Measurements from ENCODE around the gene GABBR2.
"Not testable (repeated sequence)": the region's sequence is repeated elsewhere in the genome, so short reads cannot be mapped to it uniquely, and the experiment has no call there.

GABBR2 gene

GRCh38 chr9:98678244-98678842 lies 30.4 kb downstream of the GABBR2 start:
- no peak for FAIRE-seq

DNA sequence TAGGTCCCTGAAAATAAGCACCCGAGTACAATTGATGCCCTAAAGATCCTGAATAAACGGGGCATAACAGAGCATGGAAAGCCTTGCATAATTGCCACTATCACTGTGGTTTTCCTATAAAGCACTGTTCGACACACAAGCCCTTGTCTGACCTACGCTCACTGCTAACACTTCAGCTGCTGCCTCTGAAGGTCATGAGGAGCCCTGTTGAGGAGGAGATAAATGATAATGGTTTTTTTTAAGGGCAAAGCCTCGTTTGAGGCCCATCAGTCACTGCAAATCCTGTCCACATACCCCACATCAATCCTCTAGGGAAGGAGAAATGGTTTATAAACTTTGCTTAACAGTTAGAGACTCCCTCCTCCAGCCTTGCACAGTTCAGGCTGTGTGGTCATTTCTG lies 35.1 kb downstream of the GABBR2 start:
- FAIRE-seq: no peak

DNA sequence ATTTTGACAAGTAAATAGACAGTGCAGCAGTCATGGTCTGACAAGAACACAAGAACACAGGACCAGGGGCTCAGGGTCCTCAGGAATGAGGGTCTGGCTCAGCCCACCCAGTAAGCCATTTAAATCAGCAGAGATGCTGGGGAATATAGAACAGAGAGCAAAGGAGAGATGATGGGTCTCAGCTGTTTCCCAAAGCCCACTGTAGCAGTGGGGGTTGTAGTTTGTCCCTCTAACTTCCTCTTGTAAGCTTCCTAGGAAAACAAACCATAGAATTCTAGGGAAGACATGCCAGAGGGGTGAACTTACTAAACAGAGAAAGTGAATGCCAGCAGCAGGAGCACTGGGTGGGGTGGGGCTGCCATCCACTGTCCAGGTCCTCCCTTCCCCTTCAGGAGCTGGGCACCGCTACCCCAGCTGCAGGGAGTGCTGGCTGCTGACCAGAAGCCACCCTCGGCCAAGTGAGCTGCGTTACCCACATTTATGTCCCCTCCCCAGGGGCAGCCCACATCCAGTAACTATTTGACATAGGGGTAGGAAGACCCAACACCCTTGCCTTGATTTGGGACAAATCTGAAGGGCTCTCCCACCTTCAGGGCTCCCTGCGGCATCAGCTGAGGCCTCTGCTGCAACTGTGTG lies 41.6 kb downstream of the GABBR2 start:
- no peak for FAIRE-seq

GRCh38 chr9:98665501-98665900 lies 43.2 kb downstream of the GABBR2 start:
- no peak for FAIRE-seq

- FAIRE-seq: no peak
Measured at GRCh38 chr9:98660541-98660940, 48.2 kb downstream of the GABBR2 start.

- no peak for FAIRE-seq
Measured at GRCh38 chr9:98658951-98659351, 49.8 kb downstream of the GABBR2 start.

DNA sequence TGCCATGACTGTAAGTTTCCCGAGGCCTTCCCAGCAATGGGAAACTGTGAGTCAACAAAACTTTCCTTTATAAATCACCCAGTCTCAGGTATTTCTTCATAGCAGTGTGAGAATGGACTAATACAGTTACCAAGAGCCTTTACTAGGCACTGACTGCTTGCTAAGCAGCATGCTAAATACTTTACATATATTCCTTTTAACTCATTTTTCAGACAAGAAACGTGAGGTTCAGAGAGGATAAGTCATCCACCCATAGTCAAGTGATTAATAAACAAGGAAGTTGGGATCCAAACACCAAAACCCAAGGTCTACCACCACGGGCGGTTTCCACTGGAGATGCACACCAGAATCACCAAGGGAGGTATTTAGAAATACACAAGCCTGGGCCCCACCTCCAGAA lies 50.8 kb downstream of the GABBR2 start:
- no peak for FAIRE-seq

- no peak for FAIRE-seq
Measured at GRCh38 chr9:98656511-98656910, 52.2 kb downstream of the GABBR2 start.

DNA sequence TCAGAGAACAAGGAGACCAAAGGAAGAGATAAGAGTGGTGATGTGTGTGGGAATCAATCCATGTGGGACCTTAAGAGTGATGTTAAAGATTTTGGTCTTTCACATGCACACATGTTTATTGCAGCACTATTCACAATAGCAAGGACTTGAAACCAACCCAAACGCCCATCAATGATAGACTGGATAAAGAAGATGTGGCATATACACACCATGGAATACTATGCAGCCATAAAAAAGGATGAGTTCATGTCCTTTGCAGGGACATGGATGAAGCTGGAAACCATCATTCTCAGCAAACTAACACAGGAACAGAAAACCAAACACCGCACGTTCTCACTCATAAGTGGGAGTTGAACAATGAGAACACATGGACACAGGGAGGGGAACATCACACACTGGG lies 53.3 kb downstream of the GABBR2 start:
- FAIRE-seq: not testable (repeated sequence)

DNA sequence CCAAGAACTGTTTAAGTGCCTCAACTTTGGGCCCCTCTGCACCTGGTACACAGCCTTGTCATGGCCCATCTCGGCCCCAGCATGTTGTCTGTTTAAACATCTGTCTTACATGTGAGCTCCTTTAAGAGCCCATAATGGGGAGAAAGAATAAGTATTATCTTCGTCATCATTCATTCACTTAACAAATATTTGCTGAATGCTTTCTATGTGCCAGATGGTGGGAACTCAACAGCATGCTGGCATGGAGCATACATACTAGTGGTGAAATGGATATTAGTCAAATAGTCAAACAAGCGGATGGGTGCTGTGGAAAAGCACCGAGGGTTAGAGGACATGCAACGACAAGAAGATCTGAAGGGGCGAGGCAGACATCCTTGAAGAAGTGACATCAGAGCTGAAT lies 54.5 kb downstream of the GABBR2 start:
- FAIRE-seq: no peak

DNA sequence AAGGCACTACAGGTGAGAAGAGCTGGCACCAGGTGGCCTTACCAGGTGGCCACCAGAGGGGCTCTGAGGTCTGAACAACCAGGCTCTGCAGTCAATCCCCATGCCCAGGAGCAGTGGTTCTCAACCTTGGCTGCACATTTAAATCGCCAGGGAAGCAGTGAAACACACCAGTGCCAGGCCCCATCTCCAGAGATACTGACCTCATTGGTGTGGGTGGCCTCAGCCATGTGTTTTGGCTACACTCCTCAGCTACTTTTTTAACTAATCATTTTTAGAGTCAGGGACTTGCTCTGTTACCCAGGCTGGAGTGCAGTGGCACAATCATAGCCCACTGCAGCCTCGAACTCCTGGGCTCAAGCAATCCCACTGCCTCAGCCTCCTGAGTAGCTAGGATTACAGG lies 56.0 kb downstream of the GABBR2 start:
- no peak for FAIRE-seq

- FAIRE-seq: no peak
Measured at GRCh38 chr9:98652302-98652701, 56.4 kb downstream of the GABBR2 start.

DNA sequence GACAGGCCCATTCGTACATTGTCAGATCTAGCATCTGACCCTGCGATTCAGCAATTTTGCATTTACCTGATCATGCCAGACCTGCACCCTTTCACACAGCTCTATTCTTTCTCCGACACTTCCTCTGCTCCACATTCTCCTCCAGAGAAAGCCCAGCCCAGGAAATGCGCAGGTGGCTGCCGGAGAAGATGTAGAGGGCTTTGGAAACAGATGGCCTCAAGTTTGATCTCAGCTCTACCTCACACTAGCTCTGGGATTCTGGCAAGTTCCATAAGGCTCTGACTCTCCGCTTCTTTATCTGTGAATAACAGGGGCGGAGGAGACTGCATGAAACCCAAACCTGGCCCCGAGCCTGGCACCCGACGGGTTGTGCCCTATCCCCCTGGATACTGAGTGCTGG lies 61.5 kb downstream of the GABBR2 start:
- no peak for FAIRE-seq

GRCh38 chr9:98644011-98644410 lies 64.7 kb downstream of the GABBR2 start:
- FAIRE-seq: no peak

DNA sequence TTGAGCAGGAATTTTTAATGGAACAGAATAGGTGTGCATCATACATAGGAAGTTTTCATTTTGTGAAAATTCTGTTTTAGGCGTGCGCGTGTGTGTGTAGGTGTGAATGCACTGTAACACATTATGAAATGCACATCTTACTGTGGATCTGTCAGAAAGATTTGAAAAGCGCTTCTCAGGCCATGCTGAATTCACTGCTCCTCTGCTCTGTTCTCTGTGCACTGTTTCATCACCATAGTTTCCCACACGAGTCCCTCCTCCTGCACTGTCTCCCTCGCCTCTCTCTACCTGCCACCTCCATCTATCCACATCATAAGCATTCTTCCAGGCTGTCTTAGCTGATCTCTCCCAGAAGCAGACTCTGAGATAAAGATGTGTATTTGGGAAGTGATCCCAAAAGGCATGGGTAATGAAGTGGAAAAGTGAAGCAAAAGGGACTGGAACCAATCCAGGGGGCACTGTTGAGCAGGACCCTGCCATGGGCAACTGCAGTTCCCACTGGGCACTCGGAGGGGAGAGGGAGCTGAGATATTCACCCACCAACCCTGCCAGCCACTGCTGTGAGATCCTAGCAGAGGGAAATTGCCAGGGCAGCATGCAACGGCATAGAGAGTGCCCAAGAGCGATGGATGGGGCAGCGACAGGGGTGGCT lies 65.9 kb downstream of the GABBR2 start:
- no peak for FAIRE-seq

DNA sequence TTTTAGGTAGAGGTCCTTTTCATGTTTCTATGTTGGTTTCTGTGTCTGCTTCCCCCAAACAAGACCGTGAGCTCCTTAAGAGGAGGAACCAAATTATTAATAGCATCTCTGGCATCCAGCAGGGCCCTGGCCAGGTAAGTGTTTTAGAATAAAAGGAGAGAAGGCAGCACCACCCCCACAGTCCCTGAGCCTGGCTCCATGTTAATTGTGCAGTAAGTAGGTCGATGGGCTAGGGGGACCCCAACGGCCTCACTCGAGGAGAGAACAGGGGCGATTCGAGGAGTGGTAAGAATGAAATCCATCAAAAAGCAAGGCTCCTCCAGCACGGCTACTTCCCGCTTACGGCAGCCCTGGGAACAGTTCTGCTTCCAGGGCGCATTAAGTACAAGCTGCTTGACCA lies 67.0 kb downstream of the GABBR2 start:
- no peak for FAIRE-seq

DNA sequence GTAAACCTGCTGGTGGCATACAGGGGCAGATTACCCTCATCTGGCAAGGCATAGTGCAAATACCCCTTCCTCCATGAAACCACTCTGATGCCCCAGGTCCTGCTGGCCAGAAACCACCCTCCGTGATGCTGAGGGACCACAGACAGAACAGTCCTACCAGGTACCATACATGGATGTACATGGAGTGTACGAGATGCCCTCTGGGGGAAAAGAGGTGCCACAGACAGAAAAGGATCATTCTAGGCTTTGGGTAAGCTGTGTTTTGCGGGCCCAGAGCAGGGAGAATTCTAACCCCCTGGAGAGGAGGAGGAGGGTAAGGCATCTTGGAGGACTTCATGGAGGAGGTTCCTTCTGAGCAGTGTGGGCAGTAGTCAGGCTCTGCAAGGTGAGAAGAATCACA lies 68.3 kb downstream of the GABBR2 start:
- no peak for FAIRE-seq

DNA sequence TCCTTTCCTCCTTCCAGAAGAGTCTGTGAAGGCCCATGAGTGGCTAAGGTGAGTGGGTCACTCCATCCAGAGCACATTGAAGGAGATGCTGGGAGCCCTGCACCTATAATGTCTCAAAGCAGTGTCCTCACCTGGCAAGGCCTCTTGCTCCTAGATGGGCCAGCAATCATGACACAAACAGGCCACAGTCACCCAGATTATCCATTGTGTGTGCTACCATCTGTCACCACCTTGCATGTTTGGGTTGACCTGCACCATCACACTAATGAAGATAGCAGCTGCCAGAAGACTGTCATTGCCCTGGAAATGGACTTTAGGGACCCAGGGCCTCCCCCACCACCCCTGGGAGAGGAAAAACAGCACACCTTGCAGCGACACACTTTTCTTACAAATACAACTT lies 69.6 kb downstream of the GABBR2 start:
- FAIRE-seq: no peak

DNA sequence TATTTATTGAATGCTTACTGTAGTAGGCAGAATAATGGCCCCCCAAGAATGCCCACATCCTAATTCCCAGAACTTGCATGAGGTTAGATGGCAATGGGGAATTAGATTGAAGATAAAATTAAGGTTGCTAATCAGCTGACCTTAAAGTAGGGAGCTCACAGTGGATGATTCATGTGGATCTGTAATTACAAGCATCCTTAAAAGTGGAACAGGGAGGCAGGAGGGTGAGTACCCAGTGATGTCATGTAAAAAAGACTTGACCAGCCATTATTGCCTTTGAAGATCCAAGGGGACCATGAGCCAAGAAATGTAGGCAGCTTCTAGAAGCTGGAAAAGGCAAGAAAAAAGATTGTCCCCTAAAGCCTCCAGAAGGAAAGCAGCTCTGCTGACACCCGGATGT lies 71.4 kb downstream of the GABBR2 start:
- FAIRE-seq: no peak

- FAIRE-seq: no peak
Measured at GRCh38 chr9:98635374-98635773, 73.4 kb downstream of the GABBR2 start.

- FAIRE-seq: no peak
Measured at GRCh38 chr9:98634685-98635336, 73.9 kb downstream of the GABBR2 start.

- no peak for FAIRE-seq
Measured at GRCh38 chr9:98632839-98633238, 75.9 kb downstream of the GABBR2 start.

- FAIRE-seq: no peak
Measured at GRCh38 chr9:98627296-98627695, 81.4 kb downstream of the GABBR2 start.

GRCh38 chr9:98625728-98626127 lies 83.0 kb downstream of the GABBR2 start:
- FAIRE-seq: no peak
